H1 (cell line): ENCODE data around the gene CNTROB. TPM values are rescaled to one million over a fixed set of nuclear protein-coding genes. Genes with fewer than 3 reads are reported as not detected.

Experiments used
- CHD1 ChIP-seq: IDR thresholded peaks from 2 replicates; pipeline ENCODE4 v1.6.1; 2012; ENCODE audit warnings: low read depth, low read length, improper control_type of control experiment
- RAD21 ChIP-seq, 2 experiments: IDR thresholded peaks in 1 of 2; conservative IDR thresholded peaks in 1 of 2; 2 replicates each; pipeline ENCODE4 v1.6.1; 2011; ENCODE audit warnings: low read depth in 2 of 2, low read length in 2 of 2, improper control_type of control experiment in 1 of 2, inconsistent platforms in 1 of 2, mild to moderate bottlenecking in 1 of 2, moderate library complexity in 1 of 2
- polyA plus RNA-seq, 7 experiments: library from polyadenylated mRNA; depleted of rRNA in 3 of 7; stranded (reverse) in 5 of 7; unstranded in 2 of 7; fragments of >200 nt in 5 of 7; fragments of 200-250 nt in 2 of 7; gene quantifications; 1 replicate in 5 of 7; 2 replicates in 1 of 7; 4 replicates in 1 of 7; pipeline versions ENCODE4 v1.2.1 to v1.2.3, GENCODE V29; 2011 to 2013; ENCODE audit warnings: missing spikeins in 2 of 7, mixed read lengths in 2 of 7
- total RNA-seq: library from RNA; stranded (reverse); fragmentation: NEBNext Ultra II Directional; extraction: Animal tissue kit (Norgen Biotek cat#: 25700); gene quantifications from 2 replicates; pipeline ENCODE4 v1.2.1, GENCODE V29; 2021

Gene CNTROB
- total and polyA plus RNA-seq, 2 of the 8 experiments (the other 6 are each of a cell fraction or from before 2014, with no cell fraction given): 20.5 to 31.9 TPM

GRCh38 chr17:7932949-7933348, 943 bp downstream of the CNTROB start (continued):
- TF ChIP-seq RAD21 (IDR thresholded peaks at IDR 0.05 in 1 of 2, conservative IDR thresholded peaks at IDR 0.05 in 1 of 2; ENCODE audit: low read depth in 2 of 2, low read length in 2 of 2) (no peak), CHD1 (no peak)
